Duodenal mucosa (tissue), 2 donors: ENCODE measurements around the gene VPREB3.
A peak's percentile ranks its signal among the peaks of the same experiment; 100 is the strongest.
"Not testable (repeated sequence)": the region's sequence is repeated elsewhere in the genome, so short reads cannot be mapped to it uniquely, and the experiment has no call there.

Experiments
- H3K27ac ChIP-seq: one replicate; pipeline ENCODE4 v1.7.0; 2013; ENCODE audit warnings: low read depth, low read length
- H3K27me3 ChIP-seq, 2 donors: one replicate each; pipeline ENCODE4 v1.7.0; 2013; ENCODE audit warnings: low read length in 2 of 2, control low read depth in 1 of 2; ENCODE audit not compliant: insufficient read depth in 2 of 2, control insufficient read depth in 1 of 2
- H3K36me3 ChIP-seq, 2 donors: one replicate each; pipeline ENCODE4 v1.7.0; 2013; ENCODE audit warnings: low read length in 2 of 2, control low read depth in 1 of 2; ENCODE audit not compliant: insufficient read depth in 2 of 2, control insufficient read depth in 1 of 2
- H3K4me1 ChIP-seq, 2 donors: one replicate each; pipeline ENCODE4 v1.7.0; 2013; ENCODE audit warnings: low read length in 2 of 2, control low read depth in 1 of 2; ENCODE audit not compliant: insufficient read depth in 2 of 2, control insufficient read depth in 1 of 2
- H3K4me3 ChIP-seq, 2 donors: one replicate each; pipeline ENCODE4 v1.7.0; 2013; ENCODE audit warnings: low read length in 2 of 2, low read depth in 1 of 2
- H3K9ac ChIP-seq, 2 donors: one replicate each; pipeline ENCODE4 v1.7.0; 2013; ENCODE audit warnings: low read length in 2 of 2, low read depth in 1 of 2
- H3K9me3 ChIP-seq, 2 donors: one replicate each; pipeline ENCODE4 v1.7.0; 2013; ENCODE audit warnings: low read length in 2 of 2, control low read depth in 1 of 2; ENCODE audit not compliant: control insufficient read depth in 1 of 2

The VPREB3 gene

DNA sequence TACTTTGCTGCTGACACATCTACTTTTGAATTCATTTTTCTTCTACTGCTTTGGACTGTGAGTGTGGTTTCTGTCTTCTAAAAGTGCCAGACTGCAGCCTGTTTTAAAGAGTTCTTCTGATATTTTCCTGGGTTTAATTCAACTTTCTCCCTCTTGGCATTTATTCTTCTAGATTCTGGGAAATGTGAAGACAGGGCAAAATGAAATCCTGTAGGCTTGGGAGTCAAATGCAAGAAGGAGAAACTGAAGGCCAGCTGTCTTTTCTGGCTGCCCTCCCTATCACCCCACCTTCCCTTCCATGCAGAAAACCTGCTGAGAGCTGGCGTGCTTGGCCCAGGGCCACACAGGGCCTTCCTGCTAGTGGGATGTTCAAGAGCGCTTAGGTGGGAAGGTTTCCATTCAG, 10.9 kb downstream of the VPREB3 start:
- Histone ChIP-seq H3K27me3 (no peaks in the 10 kb centered on the region), H3K27ac (no peak overlapping the region), H3K9me3 (no peaks in the 10 kb centered on the region), H3K4me3 (no peak overlapping the region), H3K36me3 (peaks cover 21 to 33% of the 10 kb centered on the region in 2 donors), H3K9ac (no peak overlapping the region), H3K4me1 (peaks cover 5% of the 10 kb centered on the region in 2 donors)

DNA sequence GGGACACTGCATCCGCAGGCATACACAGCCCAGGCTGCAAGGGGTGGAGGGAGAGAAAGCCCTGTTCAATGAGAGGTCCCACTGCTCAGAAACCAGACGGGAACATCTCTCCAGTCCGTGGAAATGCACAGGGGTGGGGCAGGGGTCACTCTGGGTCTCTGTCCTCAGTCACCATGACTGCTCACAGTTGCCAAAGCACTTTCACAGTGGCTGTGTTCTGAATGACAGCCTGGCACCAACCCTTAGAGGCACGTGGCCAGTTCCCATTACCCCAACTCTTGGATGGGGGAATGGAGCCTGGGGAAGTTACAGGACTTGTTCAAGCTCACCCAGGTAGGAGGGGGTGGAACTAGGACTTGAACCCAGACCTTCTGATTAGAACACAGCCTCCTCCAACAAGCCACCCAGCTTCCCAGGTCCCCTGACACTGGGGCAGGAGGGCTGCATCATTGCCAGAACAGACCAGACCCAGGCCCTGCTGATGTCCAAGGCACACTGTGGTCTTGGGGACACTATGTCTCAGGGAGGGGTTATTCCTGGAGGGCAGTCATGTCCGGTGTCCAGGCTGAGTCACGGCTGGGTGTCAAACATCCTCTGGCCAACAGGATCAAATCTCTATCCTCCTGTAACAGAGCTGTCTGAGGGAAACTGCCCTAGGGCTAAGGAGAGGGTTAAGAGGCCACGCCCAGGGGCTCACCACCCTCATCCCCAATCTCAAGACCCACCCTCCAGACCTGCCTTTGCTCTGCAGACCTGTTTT, 11.5 kb downstream of the VPREB3 start:
- Histone ChIP-seq H3K4me3 (no peak overlapping the region), H3K9ac (no peak overlapping the region), H3K9me3 (no peaks in the 10 kb centered on the region), H3K36me3 (peaks cover 21 to 33% of the 10 kb centered on the region in 2 donors), H3K27ac (no peak overlapping the region), H3K4me1 (peaks cover 5% of the 10 kb centered on the region in 2 donors), H3K27me3 (no peaks in the 10 kb centered on the region)

DNA sequence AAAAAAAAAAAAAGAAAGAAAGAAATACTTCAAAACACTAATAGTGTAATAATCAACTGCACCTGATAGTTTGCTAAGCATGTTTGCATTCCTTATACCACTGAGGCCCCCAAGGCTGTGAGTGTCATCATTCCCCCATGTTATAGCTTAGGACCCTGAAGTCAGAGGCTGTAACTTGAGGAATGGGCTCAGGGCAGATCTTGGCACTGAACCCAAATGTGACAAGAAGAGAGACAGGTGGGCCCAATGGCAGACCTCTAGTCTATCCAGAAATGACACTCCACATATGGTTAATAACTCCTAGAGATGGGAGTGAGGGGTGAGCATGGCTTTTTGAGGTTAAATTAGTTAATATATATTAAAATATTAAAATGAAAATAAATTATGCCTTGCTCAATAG, 16.5 kb downstream of the VPREB3 start:
- Histone ChIP-seq H3K4me1 (no peaks in the 10 kb centered on the region), H3K27me3 (no peaks in the 10 kb centered on the region), H3K4me3 (no peak overlapping the region), H3K27ac (no peak overlapping the region), H3K36me3 (peaks cover 0 to 8% of the 10 kb centered on the region in 2 donors), H3K9ac (no peak overlapping the region), H3K9me3 (no peaks in the 10 kb centered on the region)

DNA sequence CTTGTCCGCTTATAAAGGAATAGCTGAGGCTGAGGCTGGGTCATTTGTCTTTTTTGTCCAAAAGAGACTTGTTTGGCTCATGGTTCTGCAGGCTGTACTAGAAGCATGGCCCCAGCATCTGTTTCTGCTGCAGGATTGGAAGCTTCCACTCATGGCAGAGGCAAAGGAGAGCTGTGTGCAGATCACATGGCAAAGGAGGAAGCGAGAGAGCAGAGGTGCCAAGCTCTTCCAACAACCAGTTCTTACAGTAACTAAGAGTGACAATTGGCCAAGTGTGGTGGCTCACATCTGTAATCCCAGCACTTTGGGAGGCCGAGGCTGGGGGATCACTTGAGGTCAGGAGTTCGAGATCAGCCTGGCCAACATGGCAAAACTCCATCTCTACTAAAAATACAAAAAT, 26.1 kb downstream of the VPREB3 start:
- H3K4me3 ChIP-seq, H3K27me3 ChIP-seq, H3K36me3 ChIP-seq, H3K4me1 ChIP-seq, H3K27ac ChIP-seq, H3K9me3 ChIP-seq, H3K9ac ChIP-seq: not testable (repeated sequence)

DNA sequence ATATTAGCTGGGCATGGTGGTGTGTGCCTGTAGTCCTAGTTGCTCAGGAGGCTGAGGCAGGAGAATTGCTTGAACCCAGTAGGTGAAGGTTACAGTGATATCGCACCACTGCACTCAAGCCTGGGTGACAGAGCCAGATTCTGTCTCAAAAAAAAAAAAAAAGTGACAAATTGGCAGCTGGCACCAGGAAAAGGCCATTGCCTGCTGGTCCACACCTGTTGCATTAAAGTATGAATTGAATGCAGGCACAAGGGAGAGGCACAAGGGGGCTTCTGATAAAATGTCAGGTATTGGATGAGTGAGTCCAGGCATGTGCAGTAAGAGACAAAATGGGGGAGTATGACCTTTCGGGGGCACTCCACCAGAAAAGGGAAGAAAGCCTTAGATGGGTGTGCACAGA, 31.5 kb downstream of the VPREB3 start:
- Histone ChIP-seq H3K27me3 (no peaks in the 10 kb centered on the region), H3K27ac (no peak overlapping the region), H3K4me3 (no peak overlapping the region), H3K9ac (no peak overlapping the region), H3K4me1 (no peaks in the 10 kb centered on the region), H3K9me3 (no peaks in the 10 kb centered on the region), H3K36me3 (no peaks in the 10 kb centered on the region)

DNA sequence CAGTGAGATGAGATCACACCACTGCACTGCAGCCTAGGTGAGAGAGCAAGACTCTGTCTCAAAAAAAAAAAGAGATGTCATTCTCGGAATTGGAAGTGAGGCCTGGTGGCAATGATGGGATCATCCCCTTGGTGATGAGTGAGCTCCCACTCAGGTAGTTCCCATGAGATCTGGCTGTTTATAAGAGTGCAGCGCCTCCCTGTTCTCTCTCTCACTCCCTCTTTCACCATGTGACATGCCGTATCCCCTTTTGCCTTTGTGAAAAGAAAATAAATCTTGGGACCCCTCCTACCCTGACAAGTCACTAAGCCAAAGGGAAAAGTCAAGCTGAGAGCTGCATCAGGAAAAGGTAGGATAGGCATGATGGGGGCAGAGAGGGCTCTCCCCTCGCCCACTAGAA, 32.1 kb downstream of the VPREB3 start:
- H3K4me1 ChIP-seq, result peaks cover 0 to 5% of the 10 kb centered on the region in 2 donors
- H3K4me3 ChIP-seq, result no peak overlapping the region
- H3K9me3 ChIP-seq, result no peaks in the 10 kb centered on the region
- H3K27ac ChIP-seq, result no peak overlapping the region
- no peaks in the 10 kb centered on the region for H3K27me3 ChIP-seq
- no peaks in the 10 kb centered on the region for H3K36me3 ChIP-seq
- H3K9ac ChIP-seq, result no peak overlapping the region

DNA sequence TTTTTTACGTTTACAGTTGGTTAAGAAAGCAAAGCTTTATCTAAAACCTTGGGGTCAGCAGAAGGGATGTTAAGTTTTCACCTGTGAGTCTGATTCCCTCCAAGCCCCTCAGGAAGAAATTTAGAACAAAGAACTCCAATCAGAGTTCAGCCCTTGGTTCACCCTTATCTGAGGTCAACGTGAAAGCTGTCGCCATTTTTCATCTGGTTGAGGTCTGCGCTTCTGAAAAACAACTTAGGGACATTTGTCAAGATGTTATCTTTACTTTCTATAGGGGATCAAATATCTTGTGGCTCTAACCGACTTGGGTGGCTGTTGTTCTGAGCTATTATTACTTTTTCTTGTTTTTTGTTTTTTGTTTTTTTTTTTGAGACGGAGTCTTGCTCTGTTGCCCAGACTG, 33.4 kb downstream of the VPREB3 start:
- no peaks in the 10 kb centered on the region for H3K9me3 ChIP-seq
- no peaks in the 10 kb centered on the region for H3K36me3 ChIP-seq
- H3K9ac ChIP-seq, result no peak overlapping the region
- H3K27me3 ChIP-seq, result no peaks in the 10 kb centered on the region
- H3K27ac ChIP-seq, result no peak overlapping the region
- H3K4me3 ChIP-seq, result no peak overlapping the region
- peaks cover 0 to 10% of the 10 kb centered on the region in 2 donors for H3K4me1 ChIP-seq

DNA sequence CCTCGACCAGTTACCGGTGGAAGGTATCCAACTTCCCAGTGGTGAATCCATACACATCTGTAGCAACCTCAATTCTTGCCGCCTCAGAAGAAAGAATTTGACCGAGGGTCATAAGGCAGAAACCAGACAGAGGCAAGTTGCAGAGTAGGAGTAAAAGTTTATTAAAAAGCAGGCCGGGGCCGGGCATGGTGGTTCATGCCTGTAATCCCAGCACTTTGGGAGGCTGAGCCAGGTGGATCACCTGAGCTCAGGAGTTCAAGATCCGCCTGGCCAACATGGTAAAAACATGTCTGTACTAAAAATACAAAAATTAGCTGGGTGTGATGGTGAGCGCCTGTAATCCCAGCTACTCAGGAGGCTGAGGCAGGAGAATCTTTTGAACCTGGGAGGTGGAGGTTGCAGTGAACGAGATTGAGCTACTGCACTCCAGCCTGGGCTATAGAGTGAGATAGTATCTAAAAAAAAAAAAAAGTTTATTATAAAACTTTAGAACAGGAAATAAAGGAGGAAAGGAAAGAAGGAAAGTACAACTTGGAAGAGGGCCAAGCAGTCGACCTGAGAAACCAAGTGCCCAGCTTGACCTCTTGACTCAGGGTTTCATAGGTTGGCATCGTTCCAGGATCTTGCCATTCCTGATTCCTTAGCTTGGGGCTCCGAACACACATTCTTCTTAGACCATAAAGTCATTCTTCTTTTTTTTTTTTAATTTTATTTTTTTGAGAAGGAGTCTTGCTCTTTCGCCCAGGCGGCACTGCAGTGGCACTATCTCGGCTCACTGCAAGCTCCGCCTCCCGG, 35.7 kb downstream of the VPREB3 start:
- H3K9ac ChIP-seq, result no peak overlapping the region
- peaks cover 7 to 12% of the 10 kb centered on the region in 2 donors for H3K36me3 ChIP-seq
- no peak overlapping the region for H3K4me3 ChIP-seq
- no peaks in the 10 kb centered on the region for H3K9me3 ChIP-seq
- H3K4me1 ChIP-seq, result peaks cover 0 to 11% of the 10 kb centered on the region in 2 donors
- no peaks in the 10 kb centered on the region for H3K27me3 ChIP-seq
- no peak overlapping the region for H3K27ac ChIP-seq

DNA sequence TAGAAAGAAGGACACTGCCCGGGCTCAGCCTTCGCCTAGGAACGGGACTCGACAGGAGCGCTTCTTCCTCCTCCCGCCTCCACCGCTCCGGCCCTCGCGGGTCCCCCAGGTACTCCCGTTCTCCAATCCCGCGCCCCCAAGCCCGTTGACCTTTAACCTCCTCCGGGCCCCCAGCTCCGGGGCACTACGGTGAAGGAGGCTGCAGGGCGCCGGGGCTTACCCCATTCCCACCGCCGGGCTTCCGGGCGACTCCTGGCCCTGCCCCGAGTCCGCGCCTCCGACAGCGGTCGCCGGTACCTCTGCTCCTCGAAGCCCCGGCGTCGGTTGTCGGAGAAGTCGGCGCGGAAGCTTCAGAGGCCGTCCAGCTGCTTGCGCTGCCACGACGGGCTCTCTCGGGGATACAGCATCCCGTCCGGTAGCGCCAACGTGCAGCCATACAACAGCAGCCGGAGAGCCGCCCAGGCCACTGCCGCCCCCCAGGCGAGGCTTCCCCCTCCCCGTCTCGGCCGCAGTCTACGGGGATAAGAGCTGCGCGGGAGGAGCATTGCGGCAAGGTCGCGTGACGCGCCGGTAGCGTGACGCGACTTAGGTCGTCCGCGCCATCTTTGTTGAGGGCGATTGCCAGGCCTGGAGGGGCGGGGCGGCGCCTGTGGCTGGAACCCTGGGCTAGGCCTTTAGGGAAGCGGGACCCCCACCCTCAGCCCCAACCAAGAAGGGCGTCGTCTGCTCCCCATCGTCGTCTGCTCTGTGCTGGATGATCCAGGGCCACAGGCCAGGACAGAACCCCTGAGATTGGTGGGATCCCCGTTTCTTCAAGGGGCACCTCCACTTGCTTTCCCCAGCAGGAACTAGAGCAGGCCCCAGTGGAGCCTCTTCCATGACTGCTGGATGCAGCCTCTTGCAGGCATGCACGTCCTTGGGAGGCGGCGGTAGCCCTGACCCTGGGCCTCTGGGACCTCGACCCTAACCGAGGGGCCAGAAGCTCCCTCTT, 37.1 kb downstream of the VPREB3 start:
- Histone ChIP-seq H3K4me1 (peaks cover 0 to 11% of the 10 kb centered on the region in 2 donors), H3K9me3 (no peaks in the 10 kb centered on the region), H3K36me3 (peaks cover 12 to 19% of the 10 kb centered on the region in 2 donors), H3K27ac (no peak overlapping the region), H3K27me3 (no peaks in the 10 kb centered on the region), H3K4me3 (peak overlapping the region; percentile 87 to 90), H3K9ac (peak overlapping the region; percentile 71 to 78)
